Panc1 (cell line): Measurements from ENCODE around the gene RANBP3.

Experiments
- TCF7L2 ChIP-seq: IDR thresholded peaks from 2 replicates; pipeline ENCODE4 v1.6.1; 2011; ENCODE audit warnings: mild to moderate bottlenecking, low read depth, low read length, inconsistent platforms
- TF ChIP-seq, protein P1 (sequence below): fragments of 450-650 bp; IDR thresholded peaks from 2 replicates; pipeline ENCODE4 v1.5.1; 2017; ENCODE audit warnings: mild to moderate bottlenecking
- TF ChIP-seq, protein P2 (sequence below), 2 experiments: IDR thresholded peaks; 2 replicates each; pipeline ENCODE4 v1.6.1; 2011 to 2012; ENCODE audit warnings: low read depth in 2 of 2, control low read depth in 1 of 2, low read length in 1 of 2, mild to moderate bottlenecking in 1 of 2, moderate library complexity in 1 of 2; ENCODE audit not compliant: insufficient read depth in 1 of 2

DNA sequence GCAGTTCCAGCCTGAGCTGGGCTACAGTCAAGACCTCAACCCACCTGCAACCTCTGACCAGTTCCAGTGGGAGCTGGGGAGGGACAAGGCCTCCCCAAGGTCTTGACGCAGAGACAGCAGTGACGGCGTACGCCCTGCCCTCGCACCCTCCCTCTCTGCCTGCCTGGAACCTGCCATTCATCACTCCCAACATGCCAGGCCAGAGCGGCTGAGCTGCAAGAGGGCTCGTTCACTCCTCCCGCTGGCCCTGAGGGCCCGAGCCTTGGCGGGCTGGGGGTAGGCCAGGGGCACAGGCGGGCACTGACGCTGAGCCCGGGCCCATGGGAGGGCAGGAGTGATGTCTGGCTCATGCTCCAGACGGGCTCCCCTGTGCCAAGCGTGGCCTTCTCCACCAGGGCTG lies 82.5 kb downstream of the RANBP3 start:
- TF ChIP-seq, protein P1, sequence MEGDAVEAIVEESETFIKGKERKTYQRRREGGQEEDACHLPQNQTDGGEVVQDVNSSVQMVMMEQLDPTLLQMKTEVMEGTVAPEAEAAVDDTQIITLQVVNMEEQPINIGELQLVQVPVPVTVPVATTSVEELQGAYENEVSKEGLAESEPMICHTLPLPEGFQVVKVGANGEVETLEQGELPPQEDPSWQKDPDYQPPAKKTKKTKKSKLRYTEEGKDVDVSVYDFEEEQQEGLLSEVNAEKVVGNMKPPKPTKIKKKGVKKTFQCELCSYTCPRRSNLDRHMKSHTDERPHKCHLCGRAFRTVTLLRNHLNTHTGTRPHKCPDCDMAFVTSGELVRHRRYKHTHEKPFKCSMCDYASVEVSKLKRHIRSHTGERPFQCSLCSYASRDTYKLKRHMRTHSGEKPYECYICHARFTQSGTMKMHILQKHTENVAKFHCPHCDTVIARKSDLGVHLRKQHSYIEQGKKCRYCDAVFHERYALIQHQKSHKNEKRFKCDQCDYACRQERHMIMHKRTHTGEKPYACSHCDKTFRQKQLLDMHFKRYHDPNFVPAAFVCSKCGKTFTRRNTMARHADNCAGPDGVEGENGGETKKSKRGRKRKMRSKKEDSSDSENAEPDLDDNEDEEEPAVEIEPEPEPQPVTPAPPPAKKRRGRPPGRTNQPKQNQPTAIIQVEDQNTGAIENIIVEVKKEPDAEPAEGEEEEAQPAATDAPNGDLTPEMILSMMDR, result no peak
- TF ChIP-seq, protein P2, sequence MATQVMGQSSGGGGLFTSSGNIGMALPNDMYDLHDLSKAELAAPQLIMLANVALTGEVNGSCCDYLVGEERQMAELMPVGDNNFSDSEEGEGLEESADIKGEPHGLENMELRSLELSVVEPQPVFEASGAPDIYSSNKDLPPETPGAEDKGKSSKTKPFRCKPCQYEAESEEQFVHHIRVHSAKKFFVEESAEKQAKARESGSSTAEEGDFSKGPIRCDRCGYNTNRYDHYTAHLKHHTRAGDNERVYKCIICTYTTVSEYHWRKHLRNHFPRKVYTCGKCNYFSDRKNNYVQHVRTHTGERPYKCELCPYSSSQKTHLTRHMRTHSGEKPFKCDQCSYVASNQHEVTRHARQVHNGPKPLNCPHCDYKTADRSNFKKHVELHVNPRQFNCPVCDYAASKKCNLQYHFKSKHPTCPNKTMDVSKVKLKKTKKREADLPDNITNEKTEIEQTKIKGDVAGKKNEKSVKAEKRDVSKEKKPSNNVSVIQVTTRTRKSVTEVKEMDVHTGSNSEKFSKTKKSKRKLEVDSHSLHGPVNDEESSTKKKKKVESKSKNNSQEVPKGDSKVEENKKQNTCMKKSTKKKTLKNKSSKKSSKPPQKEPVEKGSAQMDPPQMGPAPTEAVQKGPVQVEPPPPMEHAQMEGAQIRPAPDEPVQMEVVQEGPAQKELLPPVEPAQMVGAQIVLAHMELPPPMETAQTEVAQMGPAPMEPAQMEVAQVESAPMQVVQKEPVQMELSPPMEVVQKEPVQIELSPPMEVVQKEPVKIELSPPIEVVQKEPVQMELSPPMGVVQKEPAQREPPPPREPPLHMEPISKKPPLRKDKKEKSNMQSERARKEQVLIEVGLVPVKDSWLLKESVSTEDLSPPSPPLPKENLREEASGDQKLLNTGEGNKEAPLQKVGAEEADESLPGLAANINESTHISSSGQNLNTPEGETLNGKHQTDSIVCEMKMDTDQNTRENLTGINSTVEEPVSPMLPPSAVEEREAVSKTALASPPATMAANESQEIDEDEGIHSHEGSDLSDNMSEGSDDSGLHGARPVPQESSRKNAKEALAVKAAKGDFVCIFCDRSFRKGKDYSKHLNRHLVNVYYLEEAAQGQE (IDR thresholded peaks at IDR 0.05; ENCODE audit: insufficient read depth in 1 of 2, low read depth in 2 of 2, low read length in 1 of 2), result no peak
- TF ChIP-seq TCF7L2, result no peak
